GM21737 (cell line): ENCODE results near the gene RAB33B.
"Not testable (repeated sequence)": the region's sequence is repeated elsewhere in the genome, so short reads cannot be mapped to it uniquely, and the experiment has no call there.

Experiments
- ATAC-seq: cut with Tn5 transposase; IDR thresholded peaks from one replicate; pipeline ENCODE4 v1.9.1; 2021; ENCODE audit warnings: mild to moderate bottlenecking, moderate library complexity; ENCODE audit not compliant: unreplicated experiment

RAB33B gene

GRCh38 chr4:139461022-139461628 lies 7.2 kb downstream of the RAB33B start:
- ATAC-seq = no peak

- ATAC-seq = not testable (repeated sequence)
These were observed 10.6 kb downstream of the RAB33B start for GRCh38 chr4:139464512-139464911.

GRCh38 chr4:139465922-139466321 lies 12.0 kb downstream of the RAB33B start:
- no peak for ATAC-seq

GRCh38 chr4:139468756-139469155 lies 14.8 kb downstream of the RAB33B start:
- not testable (repeated sequence) for ATAC-seq

GRCh38 chr4:139469216-139469615 lies 15.3 kb downstream of the RAB33B start:
- ATAC-seq = no peak

GRCh38 chr4:139469869-139470268 lies 15.9 kb downstream of the RAB33B start:
- no peak for ATAC-seq

- ATAC-seq = no peak
These were observed 16.4 kb downstream of the RAB33B start for GRCh38 chr4:139470295-139470694.

- ATAC-seq = no peak
These were observed 17.2 kb downstream of the RAB33B start for GRCh38 chr4:139470997-139471665.

GRCh38 chr4:139472852-139473251 lies 18.9 kb downstream of the RAB33B start:
- no peak for ATAC-seq

GRCh38 chr4:139476363-139476762 lies 22.4 kb downstream of the RAB33B start:
- no peak for ATAC-seq

- no peak for ATAC-seq
These were observed 27.5 kb downstream of the RAB33B start for GRCh38 chr4:139481465-139481864.

- no peak for ATAC-seq
These were observed 29.1 kb downstream of the RAB33B start for GRCh38 chr4:139483000-139483399.

GRCh38 chr4:139484783-139485311 lies 30.9 kb downstream of the RAB33B start:
- ATAC-seq = no peak

- ATAC-seq = no peak
These were observed 34.5 kb downstream of the RAB33B start for GRCh38 chr4:139488442-139488841.

GRCh38 chr4:139489638-139490037 lies 35.7 kb downstream of the RAB33B start:
- ATAC-seq = no peak

GRCh38 chr4:139492429-139492828 lies 38.5 kb downstream of the RAB33B start:
- ATAC-seq = no peak

GRCh38 chr4:139493176-139493575 lies 39.3 kb downstream of the RAB33B start:
- no peak for ATAC-seq

GRCh38 chr4:139499186-139499585 lies 45.3 kb downstream of the RAB33B start:
- ATAC-seq = no peak

GRCh38 chr4:139501117-139501516 lies 47.2 kb downstream of the RAB33B start:
- ATAC-seq = no peak

- no peak for ATAC-seq
These were observed 47.6 kb downstream of the RAB33B start for GRCh38 chr4:139501527-139501926.

GRCh38 chr4:139501927-139502899 lies 48.3 kb downstream of the RAB33B start:
- ATAC-seq = no peak
